PC-9 (cell line): Measurements from ENCODE around the gene HOXA9.

Experiments used
- EZH2 ChIP-seq: fragments of 200-600 bp; sonication (generic); IDR thresholded peaks from 2 replicates; pipeline ENCODE4 v1.8.0; 2017; ENCODE audit warnings: antibody characterized with exemption, low read depth
- TF ChIP-seq, protein P1 (sequence below): fragments of 200-600 bp; sonication (generic); conservative IDR thresholded peaks from 2 replicates; pipeline ENCODE4 v1.6.1; 2017; ENCODE audit warnings: mixed run types, antibody characterized with exemption, mild to moderate bottlenecking, moderate library complexity

DNA sequence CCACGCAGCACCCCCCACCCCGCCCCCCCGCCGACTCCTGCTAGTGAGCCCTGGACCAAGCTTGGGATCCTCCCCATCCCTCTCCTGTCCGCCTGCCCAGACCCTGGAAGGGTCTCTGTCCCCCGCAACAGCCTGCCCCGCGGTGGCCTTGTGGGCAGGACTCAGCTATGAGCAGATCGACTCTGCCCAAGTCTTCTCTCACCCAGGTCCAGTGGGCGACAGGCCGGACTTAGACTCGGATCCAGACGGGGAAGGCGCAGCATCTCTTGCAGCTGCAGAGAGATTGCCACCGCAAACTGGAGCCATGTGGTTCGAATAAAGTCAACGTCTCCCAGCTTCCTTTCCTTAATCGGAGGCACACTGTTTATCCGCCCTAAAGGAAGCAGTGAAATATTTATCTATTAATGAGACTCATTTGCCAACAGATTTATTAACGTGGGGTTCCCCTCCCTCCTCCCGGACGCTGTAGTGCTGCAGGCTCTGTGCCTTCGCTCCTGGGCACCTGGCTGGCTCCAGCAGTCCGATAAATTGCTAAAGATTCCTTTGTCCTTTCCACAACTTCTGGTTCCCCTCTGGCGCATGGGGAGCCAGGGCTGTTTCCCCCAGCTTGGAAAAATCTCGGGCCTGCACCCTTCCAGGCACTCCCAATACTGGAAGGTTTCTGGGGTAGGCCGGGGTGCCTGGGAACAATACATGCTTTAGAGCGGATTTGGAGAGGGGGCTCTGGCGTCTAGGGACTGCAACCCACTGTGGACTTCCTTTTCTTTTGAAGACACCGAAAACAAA is 8.2 kb downstream of the HOXA9 start:
- TF ChIP-seq, protein P1, sequence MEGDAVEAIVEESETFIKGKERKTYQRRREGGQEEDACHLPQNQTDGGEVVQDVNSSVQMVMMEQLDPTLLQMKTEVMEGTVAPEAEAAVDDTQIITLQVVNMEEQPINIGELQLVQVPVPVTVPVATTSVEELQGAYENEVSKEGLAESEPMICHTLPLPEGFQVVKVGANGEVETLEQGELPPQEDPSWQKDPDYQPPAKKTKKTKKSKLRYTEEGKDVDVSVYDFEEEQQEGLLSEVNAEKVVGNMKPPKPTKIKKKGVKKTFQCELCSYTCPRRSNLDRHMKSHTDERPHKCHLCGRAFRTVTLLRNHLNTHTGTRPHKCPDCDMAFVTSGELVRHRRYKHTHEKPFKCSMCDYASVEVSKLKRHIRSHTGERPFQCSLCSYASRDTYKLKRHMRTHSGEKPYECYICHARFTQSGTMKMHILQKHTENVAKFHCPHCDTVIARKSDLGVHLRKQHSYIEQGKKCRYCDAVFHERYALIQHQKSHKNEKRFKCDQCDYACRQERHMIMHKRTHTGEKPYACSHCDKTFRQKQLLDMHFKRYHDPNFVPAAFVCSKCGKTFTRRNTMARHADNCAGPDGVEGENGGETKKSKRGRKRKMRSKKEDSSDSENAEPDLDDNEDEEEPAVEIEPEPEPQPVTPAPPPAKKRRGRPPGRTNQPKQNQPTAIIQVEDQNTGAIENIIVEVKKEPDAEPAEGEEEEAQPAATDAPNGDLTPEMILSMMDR, result no peak
- TF ChIP-seq EZH2, result no peak
